SK-N-SH (cell line): Measurements from ENCODE around the gene HMGXB3. TPM values are rescaled to one million over a fixed set of nuclear protein-coding genes. Genes with fewer than 3 reads are reported as not detected.
A peak's percentile ranks its signal among the peaks of the same experiment; 100 is the strongest.

Experiments used
- CTCF ChIA-PET: fragments of 300-600, 350-600 bp; formaldehyde crosslinking; extraction: SDS; loops from one replicate; lab custom pipeline; 2021; lab: Yijun Ruan, JAX
- POLR2A ChIA-PET: fragments of 350-600 bp; sonication (Branson Sonifier 250); formaldehyde crosslinking; extraction: SDS; loops from one replicate; lab custom pipeline; 2020; ENCODE audit warnings: antibody characterized with exemption, inconsistent platforms; lab: Yijun Ruan, JAX
- DNase-seq: peaks from one replicate; pipeline ENCODE4 v3.0.0; 2012
- H2AFZ ChIP-seq: fragments of 200-600 bp; sonication (generic); 2 replicates; pipeline ENCODE4 v1.8.1; 2016; ENCODE audit warnings: antibody characterized with exemption, mild to moderate bottlenecking, low read depth
- H3F3A ChIP-seq: fragments of 200-600 bp; sonication (generic); replicated peaks from 2 replicates; pipeline ENCODE3; 2016; ENCODE audit warnings: antibody characterized with exemption, mild to moderate bottlenecking; ENCODE audit not compliant: insufficient read depth
- H3K27ac ChIP-seq, 2 experiments: fragments of 200-500 bp in 1 of 2; fragments of 200-600 bp in 1 of 2; sonication (Bioruptor generic) in 1 of 2; sonication (generic), shearing (Covaris generic) in 1 of 2; 2 replicates each; pipeline versions ENCODE4 v1.5.1 to v1.6.1; 2014 to 2016; ENCODE audit warnings: low read depth in 2 of 2, inconsistent platforms in 1 of 2, low read length in 1 of 2, mild to moderate bottlenecking in 1 of 2, mixed read lengths in 1 of 2
- H3K27me3 ChIP-seq: fragments of 200-600 bp; sonication (generic), shearing (Covaris generic); 2 replicates; pipeline ENCODE4 v1.6.1; 2016; ENCODE audit warnings: mixed run types; ENCODE audit not compliant: insufficient read depth
- H3K36me3 ChIP-seq, 2 experiments: fragments of 200-500 bp in 1 of 2; fragments of 200-600 bp in 1 of 2; sonication (Bioruptor generic) in 1 of 2; sonication (generic) in 1 of 2; replicated peaks in 1 of 2; 2 replicates each; pipeline versions ENCODE3 to v1.5.1; 2014 to 2016; ENCODE audit warnings: low read length in 1 of 2, mild to moderate bottlenecking in 1 of 2; ENCODE audit not compliant: insufficient read depth in 2 of 2, control insufficient read depth in 1 of 2
- H3K4me1 ChIP-seq, 2 experiments: fragments of 200-500 bp in 1 of 2; fragments of 200-600 bp in 1 of 2; sonication (Bioruptor generic) in 1 of 2; sonication (generic), shearing (Covaris generic) in 1 of 2; 2 replicates each; pipeline versions ENCODE4 v1.5.1 to v1.6.1; 2014 to 2016; ENCODE audit warnings: low read depth in 1 of 2, low read length in 1 of 2, mixed run types in 1 of 2; ENCODE audit not compliant: insufficient read depth in 2 of 2, control insufficient read depth in 1 of 2
- H3K4me2 ChIP-seq: fragments of 200-600 bp; sonication (generic), shearing (Covaris generic); 2 replicates; pipeline ENCODE4 v1.6.1; 2017; ENCODE audit warnings: mixed run types
- H3K4me3 ChIP-seq, 2 experiments: fragments of 200-500 bp in 1 of 2; fragments of 200-600 bp in 1 of 2; sonication (Bioruptor generic) in 1 of 2; sonication (generic), shearing (Covaris generic) in 1 of 2; 2 replicates each; pipeline versions ENCODE4 v1.5.1 to v1.8.1; 2014 to 2016; ENCODE audit warnings: low read depth in 2 of 2, inconsistent platforms in 1 of 2, low read length in 1 of 2, mild to moderate bottlenecking in 1 of 2, mixed read lengths in 1 of 2, moderate library complexity in 1 of 2
- H3K79me2 ChIP-seq: fragments of 200-600 bp; sonication (generic); 2 replicates; pipeline ENCODE4 v1.8.1; 2017; ENCODE audit warnings: mild to moderate bottlenecking; ENCODE audit not compliant: insufficient read depth
- H3K9ac ChIP-seq: fragments of 200-600 bp; sonication (generic); 2 replicates; pipeline ENCODE4 v1.6.1; 2017; ENCODE audit warnings: mixed run types
- H3K9me2 ChIP-seq: fragments of 200-600 bp; sonication (generic); 2 replicates; pipeline ENCODE4 v1.6.1; 2017; ENCODE audit warnings: mixed run types
- H3K9me3 ChIP-seq: fragments of 200-600 bp; sonication (generic); 2 replicates; pipeline ENCODE4 v1.6.1; 2017; ENCODE audit warnings: mixed run types, mild to moderate bottlenecking, moderate library complexity
- H4K20me1 ChIP-seq: fragments of 200-600 bp; sonication (generic); 2 replicates; pipeline ENCODE4 v1.6.1; 2017; ENCODE audit warnings: mild to moderate bottlenecking, mixed run types; ENCODE audit not compliant: insufficient read depth
- ELF1 ChIP-seq: IDR thresholded peaks from 2 replicates; pipeline ENCODE4 v1.4.0; 2012
- FOXJ3 ChIP-seq: sonication (generic); formaldehyde crosslinking; IDR thresholded peaks from 2 replicates; pipeline ENCODE4 v1.5.1; 2020; ENCODE audit warnings: mild to moderate bottlenecking, missing genetic modification reagents
- FOXM1 ChIP-seq: IDR thresholded peaks from 2 replicates; pipeline ENCODE4 v1.4.0; 2012; ENCODE audit warnings: low read depth, mild to moderate bottlenecking
- GABPA ChIP-seq: IDR thresholded peaks from 2 replicates; pipeline ENCODE4 v1.4.0; 2012; ENCODE audit warnings: low read depth, mild to moderate bottlenecking
- MEF2A ChIP-seq: IDR thresholded peaks from 2 replicates; pipeline ENCODE4 v1.4.0; 2012; ENCODE audit warnings: low read depth, borderline replicate concordance
- NFIC ChIP-seq: IDR thresholded peaks from 2 replicates; pipeline ENCODE4 v1.4.0; 2012; ENCODE audit warnings: borderline replicate concordance
- NRF1 ChIP-seq: IDR thresholded peaks from 2 replicates; pipeline ENCODE4 v1.6.1; 2012; ENCODE audit warnings: low read depth, mild to moderate bottlenecking, low read length
- PBX3 ChIP-seq: IDR thresholded peaks from 2 replicates; pipeline ENCODE4; 2012
- SIN3A ChIP-seq: IDR thresholded peaks from 2 replicates; pipeline ENCODE4 v1.6.1; 2012; ENCODE audit warnings: low read depth, mild to moderate bottlenecking, low read length, moderate library complexity, borderline replicate concordance
- TAF1 ChIP-seq: IDR thresholded peaks from 2 replicates; pipeline ENCODE4 v1.6.1; 2012; ENCODE audit warnings: low read depth, mild to moderate bottlenecking, low read length, moderate library complexity, borderline replicate concordance
- TCF12 ChIP-seq: IDR thresholded peaks from 2 replicates; pipeline ENCODE4 v1.4.0; 2012
- USF2 ChIP-seq: fragments of 150-350 bp; IDR thresholded peaks from 2 replicates; pipeline ENCODE4 v1.6.1; 2017; ENCODE audit warnings: antibody characterized with exemption, low read length, low read depth, borderline replicate concordance
- YY1 ChIP-seq: IDR thresholded peaks from 2 replicates; pipeline ENCODE4 v1.4.0; 2012; ENCODE audit warnings: low read depth, mild to moderate bottlenecking
- WGBS: methylation state at CpG from one replicate; pipeline ENCODE4 v1.1.6; 2017; ENCODE audit warnings: low lambda C conversion rate; 5-methylcytosine and 5-hydroxymethylcytosine counted together
- polyA plus RNA-seq, 3 experiments: library from polyadenylated mRNA; depleted of rRNA; stranded (reverse); fragments of >200 nt; gene quantifications; 2 replicates each; pipeline ENCODE4 v1.2.3, GENCODE V29; 2012
- TF ChIP-seq, protein P1 (sequence below): fragments of 200-600 bp; sonication (generic); IDR thresholded peaks from 2 replicates; pipeline ENCODE4 v1.6.1; 2017; ENCODE audit warnings: antibody characterized with exemption, mild to moderate bottlenecking, moderate library complexity
- TF ChIP-seq, protein P2 (sequence below): IDR thresholded peaks from 2 replicates; pipeline ENCODE4 v1.6.1; 2012; ENCODE audit warnings: mild to moderate bottlenecking, low read depth, low read length, moderate library complexity
- TF ChIP-seq, protein P3 (sequence below): fragments of 150-350 bp; IDR thresholded peaks from 2 replicates; pipeline ENCODE4 v1.6.1; 2016; ENCODE audit warnings: mild to moderate bottlenecking, low read depth, low read length

Gene HMGXB3
- polyA plus RNA-seq, 1 of the 3 experiments (the other 2 are of a cell fraction), result 28.8 TPM

GRCh38 chr5:150023136-150023535 lies 22.6 kb downstream of the HMGXB3 start:
- Histone ChIP-seq H3K4me2 (peak overlapping the region; percentile 64; the same call in 1 of the 2 replicates), H3K27ac (peak overlapping the region in 1 of 2 experiments; percentile 94; a peak in 3 of 4 replicates)
- TF ChIP-seq, protein P1, sequence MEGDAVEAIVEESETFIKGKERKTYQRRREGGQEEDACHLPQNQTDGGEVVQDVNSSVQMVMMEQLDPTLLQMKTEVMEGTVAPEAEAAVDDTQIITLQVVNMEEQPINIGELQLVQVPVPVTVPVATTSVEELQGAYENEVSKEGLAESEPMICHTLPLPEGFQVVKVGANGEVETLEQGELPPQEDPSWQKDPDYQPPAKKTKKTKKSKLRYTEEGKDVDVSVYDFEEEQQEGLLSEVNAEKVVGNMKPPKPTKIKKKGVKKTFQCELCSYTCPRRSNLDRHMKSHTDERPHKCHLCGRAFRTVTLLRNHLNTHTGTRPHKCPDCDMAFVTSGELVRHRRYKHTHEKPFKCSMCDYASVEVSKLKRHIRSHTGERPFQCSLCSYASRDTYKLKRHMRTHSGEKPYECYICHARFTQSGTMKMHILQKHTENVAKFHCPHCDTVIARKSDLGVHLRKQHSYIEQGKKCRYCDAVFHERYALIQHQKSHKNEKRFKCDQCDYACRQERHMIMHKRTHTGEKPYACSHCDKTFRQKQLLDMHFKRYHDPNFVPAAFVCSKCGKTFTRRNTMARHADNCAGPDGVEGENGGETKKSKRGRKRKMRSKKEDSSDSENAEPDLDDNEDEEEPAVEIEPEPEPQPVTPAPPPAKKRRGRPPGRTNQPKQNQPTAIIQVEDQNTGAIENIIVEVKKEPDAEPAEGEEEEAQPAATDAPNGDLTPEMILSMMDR, result no peak
- TF ChIP-seq FOXM1 (no peak), GABPA (no peak), NFIC (no peak), SIN3A (no peak), FOXJ3 (CRISPR knock-in tag) (no peak), USF2 (no peak), PBX3 (no peak), YY1 (no peak), ELF1 (no peak), MEF2A (no peak), TAF1 (no peak), TCF12 (no peak), NRF1 (no peak)
- TF ChIP-seq, protein P2, sequence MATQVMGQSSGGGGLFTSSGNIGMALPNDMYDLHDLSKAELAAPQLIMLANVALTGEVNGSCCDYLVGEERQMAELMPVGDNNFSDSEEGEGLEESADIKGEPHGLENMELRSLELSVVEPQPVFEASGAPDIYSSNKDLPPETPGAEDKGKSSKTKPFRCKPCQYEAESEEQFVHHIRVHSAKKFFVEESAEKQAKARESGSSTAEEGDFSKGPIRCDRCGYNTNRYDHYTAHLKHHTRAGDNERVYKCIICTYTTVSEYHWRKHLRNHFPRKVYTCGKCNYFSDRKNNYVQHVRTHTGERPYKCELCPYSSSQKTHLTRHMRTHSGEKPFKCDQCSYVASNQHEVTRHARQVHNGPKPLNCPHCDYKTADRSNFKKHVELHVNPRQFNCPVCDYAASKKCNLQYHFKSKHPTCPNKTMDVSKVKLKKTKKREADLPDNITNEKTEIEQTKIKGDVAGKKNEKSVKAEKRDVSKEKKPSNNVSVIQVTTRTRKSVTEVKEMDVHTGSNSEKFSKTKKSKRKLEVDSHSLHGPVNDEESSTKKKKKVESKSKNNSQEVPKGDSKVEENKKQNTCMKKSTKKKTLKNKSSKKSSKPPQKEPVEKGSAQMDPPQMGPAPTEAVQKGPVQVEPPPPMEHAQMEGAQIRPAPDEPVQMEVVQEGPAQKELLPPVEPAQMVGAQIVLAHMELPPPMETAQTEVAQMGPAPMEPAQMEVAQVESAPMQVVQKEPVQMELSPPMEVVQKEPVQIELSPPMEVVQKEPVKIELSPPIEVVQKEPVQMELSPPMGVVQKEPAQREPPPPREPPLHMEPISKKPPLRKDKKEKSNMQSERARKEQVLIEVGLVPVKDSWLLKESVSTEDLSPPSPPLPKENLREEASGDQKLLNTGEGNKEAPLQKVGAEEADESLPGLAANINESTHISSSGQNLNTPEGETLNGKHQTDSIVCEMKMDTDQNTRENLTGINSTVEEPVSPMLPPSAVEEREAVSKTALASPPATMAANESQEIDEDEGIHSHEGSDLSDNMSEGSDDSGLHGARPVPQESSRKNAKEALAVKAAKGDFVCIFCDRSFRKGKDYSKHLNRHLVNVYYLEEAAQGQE, result no peak
- TF ChIP-seq, protein P3, sequence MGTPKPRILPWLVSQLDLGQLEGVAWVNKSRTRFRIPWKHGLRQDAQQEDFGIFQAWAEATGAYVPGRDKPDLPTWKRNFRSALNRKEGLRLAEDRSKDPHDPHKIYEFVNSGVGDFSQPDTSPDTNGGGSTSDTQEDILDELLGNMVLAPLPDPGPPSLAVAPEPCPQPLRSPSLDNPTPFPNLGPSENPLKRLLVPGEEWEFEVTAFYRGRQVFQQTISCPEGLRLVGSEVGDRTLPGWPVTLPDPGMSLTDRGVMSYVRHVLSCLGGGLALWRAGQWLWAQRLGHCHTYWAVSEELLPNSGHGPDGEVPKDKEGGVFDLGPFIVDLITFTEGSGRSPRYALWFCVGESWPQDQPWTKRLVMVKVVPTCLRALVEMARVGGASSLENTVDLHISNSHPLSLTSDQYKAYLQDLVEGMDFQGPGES, result no peak
- TF ChIP-seq, all 33 proteins: peak for 0
- no peaks in the 10 kb centered on the region for H3K9me2 ChIP-seq
- whole genome bisulfite sequencing, result 100% methylated on average over 1 of the region's 1 CpG
- peaks cover 0 to 47% of the 10 kb centered on the region in 2 experiments; a peak in 3 of 4 replicates for H3K4me1 ChIP-seq
- no peaks in the 10 kb centered on the region for H4K20me1 ChIP-seq
- no peaks in the 10 kb centered on the region for H3K9me3 ChIP-seq
- H3K9ac ChIP-seq, result no peak overlapping the region; the same call in 1 of the 2 replicates
- no peak for DNase-seq
- H3K27me3 ChIP-seq, result no peaks in the 10 kb centered on the region
- POLR2A ChIA-PET, result no interaction called here
- peaks cover 63 to 66% of the 10 kb centered on the region in 2 experiments for H3K36me3 ChIP-seq
- H2AFZ ChIP-seq, result no peak overlapping the region
- CTCF ChIA-PET, result interaction anchor here (1.1 kb wide), 2 partner anchors 185 to 189 kb away, joined by 3 to 4 read pairs; no protein-coding TSS in a partner anchor
- H3F3A ChIP-seq, result peaks cover 43% of the 10 kb centered on the region
- peaks cover 21% of the 10 kb centered on the region; the same call in 1 of the 2 replicates for H3K79me2 ChIP-seq
- H3K4me3 ChIP-seq, result no peak overlapping the region
